SK-N-SH treated with all-trans-retinoic acid at 6 μM for 48 hours (cell line): ENCODE results near the gene BACH2.

Experiments
- ARNTL ChIP-seq: fragments of 450-650 bp; formaldehyde crosslinking; IDR thresholded peaks from 2 replicates; pipeline ENCODE4 v1.5.0; 2020; ENCODE audit warnings: low read depth, mild to moderate bottlenecking, moderate library complexity, borderline replicate concordance
- BACH2 ChIP-seq: fragments of 250-450 bp; sonication (Bioruptor Pico); IDR thresholded peaks from 2 replicates; pipeline ENCODE4 v1.9.0; 2021; ENCODE audit warnings: mild to moderate bottlenecking, borderline replicate concordance
- ESRRG ChIP-seq: fragments of 250-450 bp; sonication (Bioruptor Pico); IDR thresholded peaks from 2 replicates; pipeline ENCODE4 v1.6.1; 2021; ENCODE audit warnings: mild to moderate bottlenecking
- GLIS3 ChIP-seq: fragments of 250-450 bp; sonication (Bioruptor Pico); IDR thresholded peaks from 2 replicates; pipeline ENCODE4 v1.5.0; 2020; ENCODE audit warnings: mild to moderate bottlenecking, moderate library complexity
- ISL1 ChIP-seq: fragments of 250-450 bp; sonication (Bioruptor Pico); IDR thresholded peaks from 2 replicates; pipeline ENCODE4 v2.1.2; 2022; ENCODE audit warnings: mild to moderate bottlenecking, moderate library complexity
- PPARA ChIP-seq: fragments of 250-450 bp; sonication (Bioruptor Pico); IDR thresholded peaks from 2 replicates; pipeline ENCODE4 v1.5.0; 2020; ENCODE audit warnings: mild to moderate bottlenecking, borderline replicate concordance
- TCF4 ChIP-seq: fragments of 250-450 bp; sonication (Bioruptor Pico); IDR thresholded peaks from 2 replicates; pipeline ENCODE4 v1.8.0; 2021; ENCODE audit warnings: mild to moderate bottlenecking, moderate library complexity, borderline replicate concordance
- ZFP30 ChIP-seq: fragments of 450-650 bp; formaldehyde crosslinking; IDR thresholded peaks from 2 replicates; pipeline ENCODE4 v1.5.0; 2022; ENCODE audit warnings: mild to moderate bottlenecking, moderate library complexity
- ZNF565 ChIP-seq: fragments of 450-650 bp; formaldehyde crosslinking; conservative IDR thresholded peaks from 2 replicates; pipeline ENCODE4 v1.5.0; 2020; ENCODE audit warnings: low read depth, mild to moderate bottlenecking, moderate library complexity
- TF ChIP-seq, protein P1 (sequence below): fragments of 250-450 bp; sonication (Bioruptor Pico); IDR thresholded peaks from 2 replicates; pipeline ENCODE4 v1.8.0; 2020; ENCODE audit warnings: mild to moderate bottlenecking, moderate library complexity, borderline replicate concordance
- TF ChIP-seq, protein P2 (sequence below): fragments of 250-450 bp; sonication (Bioruptor Pico); IDR thresholded peaks from 2 replicates; pipeline ENCODE4 v1.5.1; 2020; ENCODE audit warnings: low read depth, mild to moderate bottlenecking, moderate library complexity
- TF ChIP-seq, protein P3 (sequence below): fragments of 250-450 bp; sonication (Bioruptor Pico); IDR thresholded peaks from 2 replicates; pipeline ENCODE4 v1.5.0; 2020; ENCODE audit warnings: mild to moderate bottlenecking, moderate library complexity

DNA sequence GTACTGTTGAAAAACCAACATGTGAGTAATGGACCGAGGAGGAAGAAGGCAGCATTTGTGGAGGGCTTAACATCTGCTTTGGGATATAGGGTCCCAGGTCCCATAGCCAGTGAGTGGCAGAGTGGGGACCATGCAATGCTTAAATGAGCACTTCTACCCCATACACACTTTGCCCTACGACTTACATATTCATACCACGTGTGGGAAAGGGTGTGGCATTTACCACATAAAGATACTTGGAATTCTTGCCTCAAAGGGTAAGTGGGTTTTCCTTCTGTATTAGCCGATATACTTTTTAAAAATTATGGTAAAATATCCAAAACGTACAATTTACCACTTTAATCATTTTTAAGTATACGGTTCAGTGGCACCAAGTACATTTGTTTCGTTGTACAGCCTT is 199.3 kb downstream of the BACH2 start:
- TF ChIP-seq, protein P1, sequence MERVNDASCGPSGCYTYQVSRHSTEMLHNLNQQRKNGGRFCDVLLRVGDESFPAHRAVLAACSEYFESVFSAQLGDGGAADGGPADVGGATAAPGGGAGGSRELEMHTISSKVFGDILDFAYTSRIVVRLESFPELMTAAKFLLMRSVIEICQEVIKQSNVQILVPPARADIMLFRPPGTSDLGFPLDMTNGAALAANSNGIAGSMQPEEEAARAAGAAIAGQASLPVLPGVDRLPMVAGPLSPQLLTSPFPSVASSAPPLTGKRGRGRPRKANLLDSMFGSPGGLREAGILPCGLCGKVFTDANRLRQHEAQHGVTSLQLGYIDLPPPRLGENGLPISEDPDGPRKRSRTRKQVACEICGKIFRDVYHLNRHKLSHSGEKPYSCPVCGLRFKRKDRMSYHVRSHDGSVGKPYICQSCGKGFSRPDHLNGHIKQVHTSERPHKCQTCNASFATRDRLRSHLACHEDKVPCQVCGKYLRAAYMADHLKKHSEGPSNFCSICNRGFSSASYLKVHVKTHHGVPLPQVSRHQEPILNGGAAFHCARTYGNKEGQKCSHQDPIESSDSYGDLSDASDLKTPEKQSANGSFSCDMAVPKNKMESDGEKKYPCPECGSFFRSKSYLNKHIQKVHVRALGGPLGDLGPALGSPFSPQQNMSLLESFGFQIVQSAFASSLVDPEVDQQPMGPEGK (CRISPR knock-in tag): no peak
- TF ChIP-seq ZNF565 (CRISPR knock-in tag) (no peak), GLIS3 (CRISPR knock-in tag) (no peak), ISL1 (CRISPR knock-in tag) (no peak), ZFP30 (CRISPR knock-in tag) (no peak), PPARA (CRISPR knock-in tag) (no peak), TCF4 (CRISPR knock-in tag) (no peak), ARNTL (CRISPR knock-in tag) (no peak), ESRRG (CRISPR knock-in tag) (no peak), BACH2 (CRISPR knock-in tag) (no peak)
- TF ChIP-seq, protein P2, sequence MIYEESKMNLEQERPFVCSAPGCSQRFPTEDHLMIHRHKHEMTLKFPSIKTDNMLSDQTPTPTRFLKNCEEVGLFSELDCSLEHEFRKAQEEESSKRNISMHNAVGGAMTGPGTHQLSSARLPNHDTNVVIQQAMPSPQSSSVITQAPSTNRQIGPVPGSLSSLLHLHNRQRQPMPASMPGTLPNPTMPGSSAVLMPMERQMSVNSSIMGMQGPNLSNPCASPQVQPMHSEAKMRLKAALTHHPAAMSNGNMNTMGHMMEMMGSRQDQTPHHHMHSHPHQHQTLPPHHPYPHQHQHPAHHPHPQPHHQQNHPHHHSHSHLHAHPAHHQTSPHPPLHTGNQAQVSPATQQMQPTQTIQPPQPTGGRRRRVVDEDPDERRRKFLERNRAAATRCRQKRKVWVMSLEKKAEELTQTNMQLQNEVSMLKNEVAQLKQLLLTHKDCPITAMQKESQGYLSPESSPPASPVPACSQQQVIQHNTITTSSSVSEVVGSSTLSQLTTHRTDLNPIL (CRISPR knock-in tag): no peak
- TF ChIP-seq, protein P3, sequence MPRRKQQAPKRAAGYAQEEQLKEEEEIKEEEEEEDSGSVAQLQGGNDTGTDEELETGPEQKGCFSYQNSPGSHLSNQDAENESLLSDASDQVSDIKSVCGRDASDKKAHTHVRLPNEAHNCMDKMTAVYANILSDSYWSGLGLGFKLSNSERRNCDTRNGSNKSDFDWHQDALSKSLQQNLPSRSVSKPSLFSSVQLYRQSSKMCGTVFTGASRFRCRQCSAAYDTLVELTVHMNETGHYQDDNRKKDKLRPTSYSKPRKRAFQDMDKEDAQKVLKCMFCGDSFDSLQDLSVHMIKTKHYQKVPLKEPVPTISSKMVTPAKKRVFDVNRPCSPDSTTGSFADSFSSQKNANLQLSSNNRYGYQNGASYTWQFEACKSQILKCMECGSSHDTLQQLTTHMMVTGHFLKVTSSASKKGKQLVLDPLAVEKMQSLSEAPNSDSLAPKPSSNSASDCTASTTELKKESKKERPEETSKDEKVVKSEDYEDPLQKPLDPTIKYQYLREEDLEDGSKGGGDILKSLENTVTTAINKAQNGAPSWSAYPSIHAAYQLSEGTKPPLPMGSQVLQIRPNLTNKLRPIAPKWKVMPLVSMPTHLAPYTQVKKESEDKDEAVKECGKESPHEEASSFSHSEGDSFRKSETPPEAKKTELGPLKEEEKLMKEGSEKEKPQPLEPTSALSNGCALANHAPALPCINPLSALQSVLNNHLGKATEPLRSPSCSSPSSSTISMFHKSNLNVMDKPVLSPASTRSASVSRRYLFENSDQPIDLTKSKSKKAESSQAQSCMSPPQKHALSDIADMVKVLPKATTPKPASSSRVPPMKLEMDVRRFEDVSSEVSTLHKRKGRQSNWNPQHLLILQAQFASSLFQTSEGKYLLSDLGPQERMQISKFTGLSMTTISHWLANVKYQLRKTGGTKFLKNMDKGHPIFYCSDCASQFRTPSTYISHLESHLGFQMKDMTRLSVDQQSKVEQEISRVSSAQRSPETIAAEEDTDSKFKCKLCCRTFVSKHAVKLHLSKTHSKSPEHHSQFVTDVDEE (CRISPR knock-in tag): no peak
